Measurements from ENCODE around the gene WDR82. TPM values are rescaled to one million over a fixed set of nuclear protein-coding genes. Genes with fewer than 3 reads are reported as not detected.

The WDR82 gene
- total and polyA plus RNA-seq, 2 of the 8 experiments (the other 6 are each of a cell fraction or from before 2014, with no cell fraction given) = 33.5 to 82.7 TPM

DNA sequence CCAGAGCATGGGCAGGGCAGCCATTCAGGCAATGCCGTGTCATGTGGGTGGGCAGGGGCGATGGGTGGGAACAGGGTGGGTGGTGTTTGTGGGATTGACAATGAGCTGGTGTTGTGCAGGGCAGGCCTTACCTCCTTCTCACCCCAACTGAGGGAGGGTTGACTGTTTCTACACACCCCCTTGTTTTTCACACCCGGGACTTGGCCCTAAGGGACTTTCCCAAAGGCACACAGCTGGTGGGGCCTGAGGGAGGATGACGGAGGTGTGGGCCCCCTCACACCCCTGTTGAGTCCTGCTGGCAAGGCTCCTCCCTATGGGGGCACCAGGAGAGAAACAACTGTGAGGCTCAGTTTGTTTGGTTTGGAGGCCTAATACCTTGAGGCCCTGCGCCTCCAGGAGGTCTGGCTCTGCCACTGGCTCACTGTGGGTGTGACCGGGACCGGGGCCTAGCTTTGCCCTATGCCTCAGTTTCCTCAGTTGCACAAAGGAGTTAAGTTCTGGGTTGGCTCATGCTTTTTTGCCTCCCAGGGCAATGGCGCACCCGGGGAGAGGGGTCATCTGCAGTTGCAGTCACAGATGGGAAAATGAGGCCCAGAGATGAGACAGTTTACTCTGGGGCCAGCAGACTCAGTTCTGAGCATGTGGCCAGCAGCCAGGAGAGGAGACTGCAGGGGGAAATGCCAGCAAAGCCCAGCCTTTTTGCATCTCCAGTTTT is 32.6 kb upstream of the WDR82 start (continued):
- no peak for TF ChIP-seq ASH2L (IDR thresholded peaks at IDR 0.05; ENCODE audit: low read length)
